ENCODE measurements around the gene LIN37.
"Not testable (repeated sequence)": the region's sequence is repeated elsewhere in the genome, so short reads cannot be mapped to it uniquely, and the experiment has no call there.

Gene LIN37

DNA sequence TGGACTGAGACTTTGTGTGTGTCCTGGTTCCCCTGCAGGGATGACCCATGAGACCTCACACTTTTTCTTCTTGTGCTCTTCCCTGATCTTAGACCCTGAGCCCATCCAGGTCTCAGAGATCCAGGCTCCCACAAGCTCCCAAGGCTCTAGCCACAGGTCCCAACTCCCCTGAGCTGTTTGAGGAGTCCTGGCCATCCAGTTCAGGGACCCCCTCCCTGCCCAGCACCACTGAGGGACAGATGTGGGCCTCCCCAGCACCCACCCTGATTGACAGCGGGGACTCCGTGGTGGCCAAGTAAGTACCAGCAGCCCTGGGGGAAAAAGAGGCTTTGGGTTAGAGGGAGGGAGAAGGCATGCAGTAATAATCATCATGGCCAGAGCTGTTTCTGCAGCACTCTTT is 11.3 kb downstream of the LIN37 start:
- DNase-seq = peak in 1 of 42 donors; percentile 11
- intact Hi-C loops (cut with DNase I) = no loop called here

- DNase-seq = no peak
Measured at GRCh38 chr19:35760711-35761349, 12.5 kb downstream of the LIN37 start.

GRCh38 chr19:35764432-35765315 is 16.3 kb downstream of the LIN37 start:
- DNase-seq = no peak
- intact Hi-C loops (cut with DNase I) = no loop called here

More at GRCh38 chr19:35760711-35761349, 12.5 kb downstream of the LIN37 start:
- intact Hi-C loops (cut with DNase I) = no loop called here

- no peak for DNase-seq
- intact Hi-C loops (cut with DNase I) = no loop called here
Measured at GRCh38 chr19:35766571-35767104, 18.3 kb downstream of the LIN37 start.

DNA sequence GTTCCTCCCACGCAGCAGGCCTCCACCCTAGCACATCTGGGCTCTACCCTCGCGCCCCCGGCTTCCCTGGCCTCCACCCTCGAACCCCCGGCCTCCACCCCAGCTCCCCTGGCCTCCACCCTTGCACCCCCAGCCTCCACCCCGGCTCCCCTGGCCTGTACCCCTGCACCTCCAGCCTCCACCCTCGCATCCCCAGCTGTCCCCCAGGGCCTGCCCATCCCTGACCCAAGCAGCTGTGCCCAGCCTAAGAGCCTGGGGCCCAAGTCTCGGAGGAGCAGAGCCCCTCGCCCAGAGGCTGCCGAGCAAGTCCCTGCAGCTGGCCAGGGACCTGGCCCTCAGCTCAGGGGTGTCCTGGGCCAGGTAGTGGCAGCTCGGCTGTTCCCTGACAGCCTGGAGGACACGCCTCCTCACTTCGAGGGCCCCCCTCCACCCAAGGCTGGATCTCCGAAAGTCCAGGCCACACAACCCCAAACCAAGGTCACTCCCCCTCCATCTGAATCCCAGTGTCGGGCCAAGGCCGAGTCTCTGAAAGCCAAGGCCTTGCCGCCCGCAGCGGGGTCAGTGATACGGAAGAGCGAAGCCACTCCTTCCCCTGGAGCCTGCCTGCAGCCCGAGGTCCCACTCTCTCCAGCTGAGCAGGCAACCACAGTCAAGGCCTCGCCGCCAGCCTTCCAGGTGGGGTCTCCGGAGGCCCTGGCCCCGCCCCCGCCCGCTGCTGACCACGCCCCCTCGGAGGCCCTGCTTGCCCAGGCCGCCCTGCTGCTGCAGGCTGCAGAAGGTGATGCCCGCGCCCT is 19.1 kb downstream of the LIN37 start:
- no peak for DNase-seq
- intact Hi-C loops (cut with DNase I) = no loop called here

DNA sequence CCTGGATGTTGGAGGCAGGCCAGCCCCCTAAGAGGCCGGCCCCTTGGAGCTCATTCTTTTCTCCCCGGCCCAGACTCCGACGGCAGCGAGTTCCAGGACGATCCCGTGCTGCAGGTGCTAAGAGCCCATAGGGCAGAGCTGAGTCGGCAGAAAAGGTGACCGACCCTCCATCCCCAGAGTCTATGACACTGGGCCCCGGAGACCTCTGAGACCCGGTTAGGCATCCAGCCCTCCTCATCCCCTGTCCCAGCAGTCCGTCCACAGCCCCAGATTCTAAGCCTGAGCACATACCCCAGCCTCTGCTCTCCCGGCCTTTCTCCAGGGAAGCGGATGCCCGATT is 19.7 kb downstream of the LIN37 start:
- intact Hi-C loops (cut with DNase I) = no loop called here
- no peak for DNase-seq

- DNase-seq; intact Hi-C loops (cut with DNase I): not testable (repeated sequence)
Measured at GRCh38 chr19:35772362-35772761, 24.0 kb downstream of the LIN37 start.

DNA sequence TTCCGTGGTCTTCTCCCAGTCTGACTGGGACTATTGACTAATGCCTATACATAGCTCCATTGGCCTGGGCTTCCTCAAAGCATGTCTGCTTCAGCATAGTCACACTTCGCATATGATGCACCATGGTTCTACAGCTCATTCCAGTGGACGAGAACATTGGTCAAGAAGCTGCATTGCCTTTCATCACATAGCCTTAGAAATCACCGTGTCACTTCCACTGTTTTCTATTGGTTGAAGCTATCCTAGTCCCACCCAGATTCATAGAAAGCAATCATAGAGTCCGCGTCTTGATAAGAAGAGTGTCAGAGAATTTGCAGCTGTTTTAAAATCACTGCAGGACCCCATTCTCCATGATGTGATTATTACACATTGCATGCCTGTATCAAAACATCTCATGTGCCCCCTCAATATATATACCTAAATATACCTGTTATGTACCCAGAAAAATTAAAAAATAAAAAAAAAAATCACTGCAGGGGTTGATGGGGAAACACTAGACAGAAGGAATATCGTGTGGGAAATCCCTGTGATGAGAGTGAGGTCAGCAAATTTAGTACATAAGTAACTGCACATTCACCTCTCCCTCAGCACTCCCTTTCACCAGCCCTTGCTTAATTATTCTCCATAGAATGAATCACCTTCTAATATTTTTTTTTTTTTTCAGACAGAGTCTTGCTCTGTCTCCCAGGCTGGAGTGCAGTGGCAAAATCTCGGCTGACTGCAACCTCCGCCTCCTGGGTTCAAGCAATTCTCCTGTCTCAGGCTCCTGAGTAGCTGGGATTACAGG is 24.8 kb downstream of the LIN37 start:
- intact Hi-C loops (cut with DNase I) = no loop called here

DNA sequence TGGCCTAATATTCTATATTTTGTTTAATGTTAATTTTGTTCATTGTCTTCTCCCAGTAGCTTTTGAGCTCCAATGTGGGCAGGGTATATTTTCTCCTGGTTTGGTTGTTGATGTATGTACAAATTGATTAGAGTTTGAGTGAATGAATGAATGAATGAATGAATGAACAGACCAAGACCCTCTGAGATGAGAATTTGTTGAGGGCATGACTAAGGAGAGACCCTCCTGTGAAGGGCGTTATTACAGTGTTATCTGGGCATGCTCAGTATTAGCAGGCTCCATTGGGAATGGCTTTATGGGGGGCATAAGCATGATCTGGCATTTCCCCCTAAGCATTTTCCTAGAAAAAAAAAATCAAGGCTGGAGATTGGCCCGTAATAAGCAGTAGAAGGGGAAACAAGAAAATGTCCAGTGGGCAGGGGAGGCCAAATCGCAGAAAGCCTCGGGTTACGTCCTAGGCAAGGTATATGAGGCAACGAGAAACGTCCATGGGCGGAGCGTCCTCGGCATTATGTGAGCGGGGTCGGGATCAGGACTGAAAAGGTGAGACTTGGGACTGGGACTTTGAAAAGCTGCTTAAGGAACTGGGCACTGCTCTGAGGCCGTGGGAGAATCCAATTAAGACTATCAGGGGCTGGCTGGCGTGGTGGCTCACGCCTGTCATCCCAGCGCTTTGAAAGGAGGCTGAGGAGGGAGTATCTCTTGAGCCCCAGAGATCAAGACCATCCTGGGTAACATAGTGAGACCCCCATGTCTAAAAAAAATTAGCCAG is 26.1 kb downstream of the LIN37 start:
- intact Hi-C loops (cut with DNase I) = loop anchor here (5.0 kb wide), 1 partner anchor 93 kb away; the partner anchor contains the start of gene APLP1
- no peak for DNase-seq

More for the DNA sequence above, 24.8 kb downstream of the LIN37 start:
- DNase-seq = no peak

GRCh38 chr19:35775046-35775297 is 26.6 kb downstream of the LIN37 start:
- intact Hi-C loops (cut with DNase I) = loop anchor here (5.0 kb wide), 1 partner anchor 92 kb away; the partner anchor contains the start of gene APLP1
- no peak for DNase-seq

- intact Hi-C loops (cut with DNase I) = loop anchor here (5.0 kb wide), 1 partner anchor 92 kb away; the partner anchor contains the start of gene APLP1
- peak; percentile 98 to 100 (median 100) for DNase-seq
Measured at GRCh38 chr19:35775298-35776101, 27.1 kb downstream of the LIN37 start, which contains the start of gene ARHGAP33. TSS of gene ARHGAP33 (plus strand) at chr19:35775564. CDS start at chr19:35775659, 95 bp downstream.

- intact Hi-C loops (cut with DNase I) = loop anchor here (5.0 kb wide), 1 partner anchor 91 kb away; the partner anchor contains the start of gene APLP1
- DNase-seq = peak in 4 of 42 donors; percentile 26 to 52 (median 42)
Measured at GRCh38 chr19:35776102-35776788, 27.9 kb downstream of the LIN37 start.

- intact Hi-C loops (cut with DNase I) = loop anchor here (5.0 kb wide), 1 partner anchor 90 kb away; the partner anchor contains the start of gene APLP1
- DNase-seq = peak in 26 of 42 donors; percentile 29 to 72 (median 56)
Measured at GRCh38 chr19:35777086-35777841, 28.9 kb downstream of the LIN37 start.

DNA sequence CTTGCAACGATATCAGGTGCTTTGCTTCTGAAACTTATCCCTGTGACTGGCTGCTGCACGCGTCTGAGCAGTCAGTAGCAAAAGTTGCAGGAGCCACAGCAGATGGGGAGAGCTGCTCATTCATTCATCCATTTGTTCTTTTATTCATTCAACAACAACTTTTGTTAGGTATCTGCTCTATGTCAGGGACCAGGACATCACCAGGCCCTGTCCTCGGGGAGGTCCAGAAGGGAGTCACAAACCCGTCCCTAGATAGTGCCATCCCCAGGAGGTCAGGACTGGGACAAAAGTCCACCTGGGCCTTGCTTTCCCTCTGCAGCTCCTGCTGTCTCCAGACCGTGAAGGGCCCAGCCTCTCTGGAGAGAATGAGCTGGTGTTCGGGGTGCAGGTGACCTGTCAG is 29.6 kb downstream of the LIN37 start:
- intact Hi-C loops (cut with DNase I) = loop anchor here (5.0 kb wide), 1 partner anchor 89 kb away; the partner anchor contains the start of gene APLP1

GRCh38 chr19:35779033-35779432 is 30.7 kb downstream of the LIN37 start:
- intact Hi-C loops (cut with DNase I) = loop anchor here (5.0 kb wide), 1 partner anchor 88 kb away; the partner anchor contains the start of gene APLP1
- peak in 24 of 42 donors; percentile 26 to 79 (median 59) for DNase-seq

More for the DNA sequence above, 29.6 kb downstream of the LIN37 start:
- no peak for DNase-seq
